B cell (primary cell): ENCODE results near the gene FARP1. TPM values are rescaled to one million over a fixed set of nuclear protein-coding genes. Genes with fewer than 3 reads are reported as not detected.

Experiments
- ATAC-seq: fragments of 200-7000 bp; cut with Tn5 transposase; one replicate; pipeline ENCODE4 v1.10.0; 2021; ENCODE audit warnings: low read depth, mild to moderate bottlenecking, moderate number of reproducible peaks, moderate library complexity
- CTCF ChIA-PET: fragments of 350-600 bp; sonication (Branson Sonifier 250); formaldehyde crosslinking; loops from one replicate; lab custom pipeline; 2021; ENCODE audit warnings: antibody characterized with exemption, inconsistent platforms; lab: Charles Lee
- POLR2A ChIA-PET: fragments of 350-600 bp; sonication (Branson Sonifier 250); formaldehyde crosslinking; loops from one replicate; lab custom pipeline; 2021; ENCODE audit warnings: antibody characterized with exemption; lab: Charles Lee
- DNase-seq: peaks from one replicate; pipeline ENCODE4 v3.0.0; 2013
- H2AFZ ChIP-seq: 2 replicates; pipeline ENCODE4 v1.6.1; 2012; ENCODE audit warnings: mild to moderate bottlenecking, low read depth, low read length; ENCODE audit not compliant: insufficient read depth, poor library complexity, severe bottlenecking
- H3K27ac ChIP-seq, 2 donors: 1 replicate in 1 of 2; 2 replicates in 1 of 2; pipeline ENCODE4 v1.5.1; 2012 to 2013; ENCODE audit warnings: low read length in 2 of 2, mild to moderate bottlenecking in 2 of 2, moderate library complexity in 1 of 2
- H3K27me3 ChIP-seq, 4 experiments: fragments of 200-600 bp in 1 of 4; sonication (generic) in 1 of 4; replicated peaks in 1 of 4; 1 replicate in 2 of 4; 2 replicates in 2 of 4; pipeline versions ENCODE4 v1.6.1 to v1.7.0; 2013 to 2016; ENCODE audit warnings: low read length in 3 of 4, mild to moderate bottlenecking in 2 of 4, mixed read lengths in 1 of 4, moderate library complexity in 1 of 4; ENCODE audit not compliant: insufficient read depth in 4 of 4, control insufficient read depth in 3 of 4; ENCODE audit errors: control extremely low read depth in 1 of 4
- H3K36me3 ChIP-seq, 2 experiments: replicated peaks in 1 of 2; 1 replicate in 1 of 2; 2 replicates in 1 of 2; pipeline versions ENCODE4 v1.6.1 to v1.7.1; 2013; ENCODE audit warnings: low read length in 1 of 2; ENCODE audit not compliant: insufficient read depth in 2 of 2, control insufficient read depth in 1 of 2; ENCODE audit errors: control extremely low read depth in 1 of 2, extremely low read depth in 1 of 2
- H3K4me1 ChIP-seq, 2 donors: fragments of 200-600 bp in 1 of 2; sonication (generic) in 1 of 2; 1 replicate in 1 of 2; 2 replicates in 1 of 2; pipeline versions ENCODE4 v1.5.1 to v1.6.1; 2013 to 2017; ENCODE audit warnings: low read length in 2 of 2; ENCODE audit not compliant: control insufficient read depth in 2 of 2, insufficient read depth in 2 of 2
- H3K4me2 ChIP-seq: replicated peaks from 2 replicates; pipeline ENCODE3; 2012; ENCODE audit warnings: mild to moderate bottlenecking, low read depth, low read length; ENCODE audit not compliant: poor library complexity, severe bottlenecking
- H3K4me3 ChIP-seq, 5 experiments: fragments of 200-600 bp in 1 of 5; sonication (generic) in 1 of 5; 1 replicate in 3 of 5; 2 replicates in 2 of 5; pipeline versions ENCODE4 v1.5.1 to v1.7.0; 2011 to 2016; ENCODE audit warnings: low read length in 4 of 5, mild to moderate bottlenecking in 4 of 5, low read depth in 2 of 5, control low read depth in 1 of 5, moderate library complexity in 1 of 5; ENCODE audit not compliant: insufficient read depth in 1 of 5; ENCODE audit errors: control extremely low read depth in 1 of 5, extremely low read depth in 1 of 5
- H3K79me2 ChIP-seq: fragments of 200-600 bp; sonication (generic); one replicate; pipeline ENCODE4 v1.6.0; 2016; ENCODE audit warnings: low read length; ENCODE audit not compliant: control insufficient read depth, insufficient read depth
- H3K9ac ChIP-seq: fragments of 200-600 bp; sonication (generic); 2 replicates; pipeline ENCODE4 v1.6.1; 2017; ENCODE audit warnings: mild to moderate bottlenecking, low read length, moderate library complexity
- H3K9me3 ChIP-seq, 3 donors: one replicate each; pipeline versions ENCODE4 v1.6.1 to v1.7.1; 2013; ENCODE audit warnings: low read length in 2 of 3; ENCODE audit not compliant: control insufficient read depth in 2 of 3, insufficient read depth in 1 of 3; ENCODE audit errors: control extremely low read depth in 1 of 3
- H4K20me1 ChIP-seq: 2 replicates; pipeline ENCODE4 v1.6.0; 2012; ENCODE audit warnings: mild to moderate bottlenecking, low read length; ENCODE audit not compliant: insufficient read depth, control insufficient read depth, poor library complexity, severe bottlenecking
- H3K27ac Mint-ChIP-seq: one replicate; pipeline ENCODE4 v1.8.0; 2021; ENCODE audit warnings: mixed read lengths
- H3K27me3 Mint-ChIP-seq: one replicate; pipeline ENCODE4 v1.8.0; 2021; ENCODE audit warnings: mixed read lengths
- H3K4me1 Mint-ChIP-seq: one replicate; pipeline ENCODE4 v1.8.0; 2021; ENCODE audit warnings: mixed read lengths
- H3K4me3 Mint-ChIP-seq: one replicate; pipeline ENCODE4 v1.8.0; 2021; ENCODE audit warnings: mixed read lengths
- H3K9me3 Mint-ChIP-seq: one replicate; pipeline ENCODE4 v1.8.0; 2022; ENCODE audit warnings: mixed read lengths; ENCODE audit not compliant: insufficient read depth
- EZH2 ChIP-seq: IDR thresholded peaks from 2 replicates; pipeline ENCODE4 v1.6.1; 2012; ENCODE audit warnings: borderline replicate concordance, low read depth, mild to moderate bottlenecking, moderate library complexity, low read length; ENCODE audit not compliant: insufficient read depth, poor library complexity, severe bottlenecking
- WGBS: methylation state at CpG from one replicate; pipeline ENCODE4 v1.1.5; 2013; ENCODE audit warnings: missing lambda C conversion rate; ENCODE audit not compliant: insufficient coverage; 5-methylcytosine and 5-hydroxymethylcytosine counted together
- intact Hi-C: fragments of 100-400 bp; cut with micrococcal nuclease; formaldehyde crosslinking; loops from one replicate; pipeline ENCODE4 v1.10.0; 2022
- polyA plus RNA-seq: library from polyadenylated mRNA; depleted of rRNA; stranded (reverse); fragments of >200 nt; gene quantifications from 2 replicates; pipeline ENCODE4 v1.2.3, GENCODE V29; 2012
- total RNA-seq, 2 donors: library from RNA; stranded (reverse); fragments of 120-200 nt in 1 of 2; gene quantifications; 1 replicate in 1 of 2; 2 replicates in 1 of 2; pipeline versions ENCODE4 v1.2.3 to v1.2.4, GENCODE V29; 2013 to 2022
- TF ChIP-seq, protein P1 (sequence below): fragments of 200-600 bp; IDR thresholded peaks from one replicate; pipeline ENCODE4 v1.8.0; 2022; ENCODE audit warnings: antibody characterized with exemption, mild to moderate bottlenecking

Gene FARP1
- total and polyA plus RNA-seq, 2 donors (not counting 1 experiment from before 2014, with no cell fraction given), result 0.15 to 1.5 TPM

- Histone ChIP-seq H4K20me1 (no peaks in the 10 kb centered on the region), H2AFZ (no peak overlapping the region), H3K4me3 (no peak overlapping the region), H3K9ac (no peak overlapping the region), H3K27ac (no peak overlapping the region), H3K9me3 (no peaks in the 10 kb centered on the region), H3K27me3 (no peaks in the 10 kb centered on the region), H3K36me3 (no peaks in the 10 kb centered on the region), H3K4me2 (no peak overlapping the region), H3K4me1 (no peaks in the 10 kb centered on the region), H3K79me2 (no peaks in the 10 kb centered on the region)
- ChIA-PET CTCF (no interaction called here), POLR2A (no interaction called here)
- Mint-ChIP-seq H3K4me1 (no peaks in the 10 kb centered on the region), H3K4me3 (no peak overlapping the region), H3K9me3 (no peaks in the 10 kb centered on the region), H3K27ac (no peak overlapping the region), H3K27me3 (peaks cover 3% of the 10 kb centered on the region)
- intact Hi-C loops, result no loop called here
- no peak for DNase-seq
- TF ChIP-seq, protein P1, sequence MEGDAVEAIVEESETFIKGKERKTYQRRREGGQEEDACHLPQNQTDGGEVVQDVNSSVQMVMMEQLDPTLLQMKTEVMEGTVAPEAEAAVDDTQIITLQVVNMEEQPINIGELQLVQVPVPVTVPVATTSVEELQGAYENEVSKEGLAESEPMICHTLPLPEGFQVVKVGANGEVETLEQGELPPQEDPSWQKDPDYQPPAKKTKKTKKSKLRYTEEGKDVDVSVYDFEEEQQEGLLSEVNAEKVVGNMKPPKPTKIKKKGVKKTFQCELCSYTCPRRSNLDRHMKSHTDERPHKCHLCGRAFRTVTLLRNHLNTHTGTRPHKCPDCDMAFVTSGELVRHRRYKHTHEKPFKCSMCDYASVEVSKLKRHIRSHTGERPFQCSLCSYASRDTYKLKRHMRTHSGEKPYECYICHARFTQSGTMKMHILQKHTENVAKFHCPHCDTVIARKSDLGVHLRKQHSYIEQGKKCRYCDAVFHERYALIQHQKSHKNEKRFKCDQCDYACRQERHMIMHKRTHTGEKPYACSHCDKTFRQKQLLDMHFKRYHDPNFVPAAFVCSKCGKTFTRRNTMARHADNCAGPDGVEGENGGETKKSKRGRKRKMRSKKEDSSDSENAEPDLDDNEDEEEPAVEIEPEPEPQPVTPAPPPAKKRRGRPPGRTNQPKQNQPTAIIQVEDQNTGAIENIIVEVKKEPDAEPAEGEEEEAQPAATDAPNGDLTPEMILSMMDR, result no peak
- no peak for TF ChIP-seq EZH2
- WGBS, result 100% methylated on average over 3 of the region's 4 CpGs
- ATAC-seq, result no peak
These were observed 44.5 kb downstream of the FARP1 start for GRCh38 chr13:98187155-98187964.

DNA sequence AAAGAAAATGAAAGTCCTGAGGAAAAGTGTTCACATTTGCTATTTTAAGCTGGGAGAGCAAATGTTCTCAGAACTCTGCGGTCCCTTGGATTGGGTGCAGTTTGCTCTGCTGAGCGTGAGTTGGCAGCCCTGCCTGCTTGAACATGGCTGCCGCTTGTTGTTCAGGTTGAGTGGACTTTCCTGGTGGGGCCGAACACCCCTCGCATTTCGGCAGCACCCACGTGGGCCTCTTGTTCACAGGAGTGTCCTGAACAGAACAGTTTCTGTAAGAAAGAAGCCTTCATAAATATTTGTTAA is 45.0 kb downstream of the FARP1 start:
- ChIA-PET POLR2A (no interaction called here), CTCF (no interaction called here)
- H3K27me3 Mint-ChIP-seq, result peaks cover 3% of the 10 kb centered on the region
- TF ChIP-seq EZH2, result no peak
- TF ChIP-seq, protein P1, result no peak
- no peaks in the 10 kb centered on the region for H3K4me1 ChIP-seq
- H3K4me3 Mint-ChIP-seq, result no peak overlapping the region
- no peaks in the 10 kb centered on the region for H3K9me3 ChIP-seq
- ATAC-seq (no peak), DNase-seq (no peak)
- no peaks in the 10 kb centered on the region for H3K36me3 ChIP-seq
- no peak overlapping the region for H3K4me2 ChIP-seq
- H4K20me1 ChIP-seq, result no peaks in the 10 kb centered on the region
- no peak overlapping the region for H3K9ac ChIP-seq
- H2AFZ ChIP-seq, result no peak overlapping the region
- 81% methylated on average over 7 of the region's 7 CpGs for WGBS
- no peak overlapping the region for H3K4me3 ChIP-seq
- no peaks in the 10 kb centered on the region for H3K4me1 Mint-ChIP-seq
- no peak overlapping the region for H3K27ac Mint-ChIP-seq
- intact Hi-C loops, result no loop called here
- H3K79me2 ChIP-seq, result no peaks in the 10 kb centered on the region
- H3K27ac ChIP-seq, result no peak overlapping the region
- H3K9me3 Mint-ChIP-seq, result no peaks in the 10 kb centered on the region
- H3K27me3 ChIP-seq, result no peaks in the 10 kb centered on the region
